Measurements from ENCODE around the gene SRGAP3.

- TF ChIP-seq CTCF (IDR thresholded peaks at IDR 0.05) (no peak), POLR2A (IDR thresholded peaks at IDR 0.05) (no peak)
Measured at GRCh38 chr3:9222956-9223639, 26.3 kb downstream of the SRGAP3 start.

Measured in body of pancreas (tissue), 4 donors.